ENCODE data around the gene ESRRB. TPM values are rescaled to one million over a fixed set of nuclear protein-coding genes. Genes with fewer than 3 reads are reported as not detected.

Gene ESRRB
- total and polyA plus RNA-seq, 2 donors = 0.04 TPM; not detected in 1

GRCh38 chr14:76396714-76397187 is 20.8 kb downstream of the ESRRB start:
- H3K4me1 ChIP-seq (ENCODE audit: insufficient read depth) = no peaks in the 10 kb centered on the region
- H3K27ac ChIP-seq (ENCODE audit: low read depth) = no peak overlapping the region
- no peak for DNase-seq (ENCODE audit: extremely low spot score)
- no peaks in the 10 kb centered on the region for H3K36me3 ChIP-seq (ENCODE audit: insufficient read depth)
- WGBS = 70% methylated on average over 19 of the region's 19 CpGs
- no peak overlapping the region for H3K4me3 ChIP-seq (ENCODE audit: low read depth, low read length)

GRCh38 chr14:76405627-76406026 is 29.7 kb downstream of the ESRRB start:
- no peaks in the 10 kb centered on the region for H3K4me1 ChIP-seq (ENCODE audit: insufficient read depth)
- no peaks in the 10 kb centered on the region for H3K36me3 ChIP-seq (ENCODE audit: insufficient read depth)
- no peak for DNase-seq (ENCODE audit: extremely low spot score)
- no peak overlapping the region for H3K4me3 ChIP-seq (ENCODE audit: low read depth, low read length)
- no peak overlapping the region for H3K27ac ChIP-seq (ENCODE audit: low read depth)
- 85% methylated on average over 7 of the region's 7 CpGs for WGBS

GRCh38 chr14:76407449-76408150 is 31.7 kb downstream of the ESRRB start:
- Histone ChIP-seq H3K4me1 (ENCODE audit: insufficient read depth) (no peaks in the 10 kb centered on the region), H3K27ac (ENCODE audit: low read depth) (no peak overlapping the region), H3K36me3 (ENCODE audit: insufficient read depth) (no peaks in the 10 kb centered on the region), H3K4me3 (ENCODE audit: low read depth, low read length) (no peak overlapping the region)
- DNase-seq (ENCODE audit: extremely low spot score) = no peak
- 68% methylated on average over 9 of the region's 9 CpGs for WGBS

GRCh38 chr14:76408877-76409276 is 32.9 kb downstream of the ESRRB start:
- H3K4me1 ChIP-seq (ENCODE audit: insufficient read depth) = no peaks in the 10 kb centered on the region
- no peak overlapping the region for H3K4me3 ChIP-seq (ENCODE audit: low read depth, low read length)
- 87% methylated on average over 1 of the region's 1 CpG for WGBS
- DNase-seq (ENCODE audit: extremely low spot score) = no peak
- no peaks in the 10 kb centered on the region for H3K36me3 ChIP-seq (ENCODE audit: insufficient read depth)
- no peak overlapping the region for H3K27ac ChIP-seq (ENCODE audit: low read depth)

GRCh38 chr14:76412501-76412900 is 36.6 kb downstream of the ESRRB start:
- H3K4me1 ChIP-seq (ENCODE audit: insufficient read depth) = no peaks in the 10 kb centered on the region
- no peak for DNase-seq (ENCODE audit: extremely low spot score)
- WGBS = 28% methylated on average over 5 of the region's 5 CpGs

GRCh38 chr14:76413106-76413961 is 37.4 kb downstream of the ESRRB start:
- 34% methylated on average over 22 of the region's 23 CpGs for WGBS
- no peak for DNase-seq (ENCODE audit: extremely low spot score)
- H3K27ac ChIP-seq (ENCODE audit: low read depth) = no peak overlapping the region
- no peaks in the 10 kb centered on the region for H3K36me3 ChIP-seq (ENCODE audit: insufficient read depth)
- no peak overlapping the region for H3K4me3 ChIP-seq (ENCODE audit: low read depth, low read length)
- H3K4me1 ChIP-seq (ENCODE audit: insufficient read depth) = no peaks in the 10 kb centered on the region

More at GRCh38 chr14:76412501-76412900, 36.6 kb downstream of the ESRRB start:
- Histone ChIP-seq H3K4me3 (ENCODE audit: low read depth, low read length) (no peak overlapping the region), H3K27ac (ENCODE audit: low read depth) (no peak overlapping the region), H3K36me3 (ENCODE audit: insufficient read depth) (no peaks in the 10 kb centered on the region)

- Histone ChIP-seq H3K4me1 (ENCODE audit: insufficient read depth) (no peaks in the 10 kb centered on the region), H3K4me3 (ENCODE audit: low read depth, low read length) (no peak overlapping the region), H3K36me3 (ENCODE audit: insufficient read depth) (no peaks in the 10 kb centered on the region), H3K27ac (ENCODE audit: low read depth) (no peak overlapping the region)
- DNase-seq (ENCODE audit: extremely low spot score) = no peak
- 8% methylated on average over 32 of the region's 36 CpGs for WGBS
These were observed 38.1 kb downstream of the ESRRB start for GRCh38 chr14:76413962-76414600.

- WGBS = 48% methylated on average over 3 of the region's 3 CpGs
These were observed 43.5 kb downstream of the ESRRB start for GRCh38 chr14:76419399-76419798.

GRCh38 chr14:76420827-76421226 is 44.9 kb downstream of the ESRRB start:
- H3K27ac ChIP-seq (ENCODE audit: low read depth) = no peak overlapping the region
- WGBS = 58% methylated on average over 4 of the region's 4 CpGs
- no peak overlapping the region for H3K4me3 ChIP-seq (ENCODE audit: low read depth, low read length)
- no peaks in the 10 kb centered on the region for H3K4me1 ChIP-seq (ENCODE audit: insufficient read depth)
- DNase-seq (ENCODE audit: extremely low spot score) = no peak
- no peaks in the 10 kb centered on the region for H3K36me3 ChIP-seq (ENCODE audit: insufficient read depth)

More at GRCh38 chr14:76419399-76419798, 43.5 kb downstream of the ESRRB start:
- Histone ChIP-seq H3K4me1 (ENCODE audit: insufficient read depth) (no peaks in the 10 kb centered on the region), H3K36me3 (ENCODE audit: insufficient read depth) (no peaks in the 10 kb centered on the region), H3K27ac (ENCODE audit: low read depth) (no peak overlapping the region), H3K4me3 (ENCODE audit: low read depth, low read length) (no peak overlapping the region)
- DNase-seq (ENCODE audit: extremely low spot score) = no peak

GRCh38 chr14:76421662-76422061 is 45.7 kb downstream of the ESRRB start:
- Histone ChIP-seq H3K27ac (ENCODE audit: low read depth) (no peak overlapping the region), H3K4me3 (ENCODE audit: low read depth, low read length) (no peak overlapping the region), H3K36me3 (ENCODE audit: insufficient read depth) (no peaks in the 10 kb centered on the region), H3K4me1 (ENCODE audit: insufficient read depth) (no peaks in the 10 kb centered on the region)
- no peak for DNase-seq (ENCODE audit: extremely low spot score)
- WGBS = 68% methylated on average over 4 of the region's 4 CpGs

- 89% methylated on average over 7 of the region's 7 CpGs for WGBS
- no peak overlapping the region for H3K4me3 ChIP-seq (ENCODE audit: low read depth, low read length)
- no peak overlapping the region for H3K27ac ChIP-seq (ENCODE audit: low read depth)
- no peaks in the 10 kb centered on the region for H3K4me1 ChIP-seq (ENCODE audit: insufficient read depth)
- no peak for DNase-seq (ENCODE audit: extremely low spot score)
- H3K36me3 ChIP-seq (ENCODE audit: insufficient read depth) = no peaks in the 10 kb centered on the region
These were observed 46.7 kb downstream of the ESRRB start for GRCh38 chr14:76422662-76423061.

GRCh38 chr14:76423534-76423933 is 47.6 kb downstream of the ESRRB start:
- Histone ChIP-seq H3K4me3 (ENCODE audit: low read depth, low read length) (no peak overlapping the region), H3K4me1 (ENCODE audit: insufficient read depth) (no peaks in the 10 kb centered on the region), H3K27ac (ENCODE audit: low read depth) (no peak overlapping the region), H3K36me3 (ENCODE audit: insufficient read depth) (no peaks in the 10 kb centered on the region)
- WGBS = 87% methylated on average over 5 of the region's 5 CpGs
- DNase-seq (ENCODE audit: extremely low spot score) = no peak

GRCh38 chr14:76424359-76424758 is 48.4 kb downstream of the ESRRB start:
- no peaks in the 10 kb centered on the region for H3K36me3 ChIP-seq (ENCODE audit: insufficient read depth)
- no peak overlapping the region for H3K4me3 ChIP-seq (ENCODE audit: low read depth, low read length)
- 79% methylated on average over 4 of the region's 4 CpGs for WGBS
- no peak overlapping the region for H3K27ac ChIP-seq (ENCODE audit: low read depth)
- no peaks in the 10 kb centered on the region for H3K4me1 ChIP-seq (ENCODE audit: insufficient read depth)
- DNase-seq (ENCODE audit: extremely low spot score) = no peak

Data from urinary bladder (tissue), 4 donors.